Dedifferentiated amniotic fluid mesenchymal stem cell (primary cell): Measurements from ENCODE around the gene SKI.
"Not testable (repeated sequence)": the region's sequence is repeated elsewhere in the genome, so short reads cannot be mapped to it uniquely, and the experiment has no call there.

ENCODE experiments used
- DNase-seq: peaks from one replicate; pipeline ENCODE4 v3.0.0-alpha.2; 2016; ENCODE audit errors: extremely low spot score

The SKI gene

DNA sequence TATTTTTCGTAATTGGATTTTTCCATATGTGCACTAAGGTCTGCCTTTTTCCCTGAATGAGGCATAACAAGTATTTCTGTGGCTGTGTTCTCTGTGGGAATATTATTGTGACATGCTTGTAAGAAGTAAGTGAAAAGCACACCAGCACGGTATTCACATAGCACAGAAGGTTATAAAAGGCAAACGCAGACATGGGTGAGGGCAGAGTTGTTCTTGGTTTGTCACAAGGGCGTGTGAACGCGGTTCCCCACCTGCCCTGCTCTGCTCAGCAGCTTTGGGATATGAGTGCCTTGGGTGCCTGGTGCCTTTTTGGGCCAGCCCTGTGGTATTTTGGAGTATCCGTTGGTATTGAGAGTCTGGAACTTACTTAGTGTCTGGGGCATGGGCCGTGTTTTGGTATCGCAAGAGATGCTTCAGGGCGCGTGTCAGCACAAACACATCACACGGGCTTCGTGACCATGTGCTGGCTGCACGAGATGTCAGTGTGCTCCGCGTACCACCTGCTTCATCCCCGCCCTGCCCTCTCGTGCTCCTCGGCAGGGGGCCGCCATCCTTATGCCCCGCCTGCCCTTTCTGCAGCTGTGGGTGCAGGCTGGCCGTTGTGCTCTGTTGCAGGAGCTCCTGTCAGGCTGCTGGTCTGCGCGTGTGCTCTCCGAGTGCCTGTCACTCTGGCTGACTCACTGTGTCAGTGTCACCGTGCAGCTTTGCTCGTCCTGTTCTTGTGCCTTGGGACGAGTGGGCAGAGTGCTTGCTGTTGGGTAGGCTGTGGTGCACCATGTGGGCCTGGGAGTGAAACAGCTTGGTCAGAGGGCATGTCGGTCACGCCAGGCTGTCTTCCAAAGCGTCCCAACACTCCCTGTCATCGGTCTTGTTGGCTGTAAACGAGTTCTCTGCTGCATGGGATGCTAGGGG is 15.0 kb downstream of the SKI start:
- DNase-seq = no peak

DNA sequence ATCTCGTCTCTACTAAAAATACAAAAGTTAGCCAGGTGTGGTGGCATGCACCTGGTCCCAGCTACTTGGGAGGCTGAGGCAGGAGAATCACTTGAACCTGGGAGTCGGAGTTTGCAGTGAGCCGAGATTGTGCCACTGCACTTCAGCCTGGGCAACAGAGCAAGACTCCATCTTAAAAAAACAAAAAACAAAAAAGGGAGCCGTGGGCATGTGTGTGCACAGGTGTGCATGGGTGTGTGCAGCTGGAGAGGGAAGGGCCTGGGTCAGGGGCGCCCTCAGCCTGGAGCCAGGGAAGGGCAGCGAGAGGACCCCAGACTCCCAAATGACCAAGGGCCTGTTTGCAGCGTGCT is 18.9 kb downstream of the SKI start:
- DNase-seq = not testable (repeated sequence)

DNA sequence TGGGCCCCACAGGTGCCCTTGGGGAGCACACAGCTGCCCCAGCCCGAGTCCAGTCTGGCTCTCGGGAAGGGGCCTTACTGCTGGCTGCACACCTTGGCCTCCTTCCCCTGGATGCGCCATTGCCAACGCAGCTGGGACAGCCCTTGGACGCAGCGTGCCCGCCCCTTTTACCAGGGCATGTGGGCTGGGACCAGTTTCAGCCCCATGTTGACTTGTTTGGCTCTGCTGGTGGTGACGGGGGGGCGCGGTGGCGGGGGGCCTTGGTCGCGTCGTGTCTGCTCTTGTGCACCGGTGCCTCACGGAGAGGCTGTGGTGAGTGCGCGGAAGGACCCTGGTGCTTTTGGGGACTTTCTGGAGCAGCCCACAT is 19.6 kb downstream of the SKI start:
- DNase-seq = no peak

DNA sequence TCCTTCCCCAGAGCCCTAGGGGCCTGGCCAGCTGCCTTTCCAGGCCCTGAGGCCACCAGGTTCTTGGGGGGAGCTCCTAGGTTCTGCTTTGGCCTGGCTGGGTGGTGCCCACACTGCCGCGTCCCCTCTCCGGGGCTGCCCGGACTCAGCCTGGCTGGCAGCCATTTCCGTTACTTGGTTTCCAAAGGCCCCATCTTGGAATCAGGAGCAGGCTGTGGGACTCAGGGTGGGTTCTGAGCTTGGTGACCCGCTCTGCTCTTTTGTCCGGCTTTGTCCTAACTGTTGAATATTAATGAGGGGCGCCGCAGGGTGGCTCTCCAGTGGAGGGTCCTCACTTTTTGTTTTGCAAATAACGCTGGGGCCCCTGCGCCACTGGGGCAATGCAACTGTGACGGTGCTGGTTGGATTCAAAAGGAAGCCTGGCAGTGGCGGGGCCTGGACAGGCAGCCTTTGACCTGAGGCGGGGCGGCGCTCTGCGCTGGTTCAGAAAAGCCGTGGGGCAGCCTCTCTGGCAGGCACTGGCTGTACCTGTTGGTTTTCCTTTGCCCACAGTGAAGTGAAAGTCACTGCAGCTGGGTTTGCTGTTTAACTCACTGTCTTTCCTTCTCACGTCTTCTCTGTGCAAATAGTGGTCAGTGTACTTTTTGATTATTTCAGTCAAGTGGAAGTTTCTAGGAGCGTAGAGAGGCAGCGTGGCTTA is 20.2 kb downstream of the SKI start:
- DNase-seq = no peak

DNA sequence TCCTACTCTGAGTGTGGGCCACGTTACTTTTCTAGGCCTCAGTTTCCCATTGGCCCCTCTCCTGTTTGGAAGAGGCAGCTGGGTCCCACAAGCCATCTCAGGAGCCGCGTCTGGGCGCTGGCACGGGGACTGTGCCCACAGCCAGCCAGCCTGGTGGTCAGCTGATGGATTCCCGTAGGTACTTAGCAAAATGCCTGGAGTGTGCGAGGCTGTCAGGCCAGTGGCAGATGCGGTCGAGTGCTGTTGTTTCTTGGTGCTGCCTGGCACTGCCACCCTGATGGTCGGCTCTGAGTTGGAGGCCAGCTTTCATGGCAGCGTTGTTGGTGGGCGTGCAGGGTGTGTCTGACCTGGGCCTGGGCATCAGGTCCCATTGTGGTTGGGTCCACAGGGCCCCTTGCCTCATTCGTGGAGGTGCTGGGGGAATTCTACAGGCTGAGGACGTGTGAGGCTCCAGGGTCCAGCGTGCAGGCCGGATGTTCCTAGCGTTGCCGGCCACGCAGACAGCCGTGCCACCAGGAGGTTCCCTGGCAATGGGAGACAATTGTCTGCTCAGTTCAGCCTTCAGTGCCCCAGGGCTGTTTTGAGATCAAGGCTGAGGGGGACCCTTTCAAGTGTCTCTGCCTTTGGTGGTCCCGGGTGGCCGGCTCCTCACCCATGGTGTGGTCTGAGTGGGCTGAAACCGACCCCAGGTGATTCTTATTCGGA is 20.9 kb downstream of the SKI start:
- no peak for DNase-seq

DNA sequence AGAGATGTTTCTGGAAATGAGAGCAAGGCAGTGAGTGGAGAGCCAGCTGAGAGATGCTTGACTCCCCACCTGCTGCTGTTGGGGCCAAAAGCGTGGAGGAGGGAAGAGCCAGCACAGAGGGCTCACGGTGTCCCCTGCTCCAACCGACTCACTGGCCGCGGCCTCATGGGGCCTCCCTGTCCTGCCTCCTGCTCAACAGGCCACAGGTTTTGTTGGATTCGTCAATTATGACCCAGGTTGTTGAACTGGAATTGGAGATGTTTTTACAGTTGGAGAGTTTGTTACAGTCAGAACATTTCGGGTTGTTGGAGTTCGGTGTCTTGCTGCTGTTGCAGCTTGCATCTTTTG is 21.4 kb downstream of the SKI start:
- no peak for DNase-seq

DNA sequence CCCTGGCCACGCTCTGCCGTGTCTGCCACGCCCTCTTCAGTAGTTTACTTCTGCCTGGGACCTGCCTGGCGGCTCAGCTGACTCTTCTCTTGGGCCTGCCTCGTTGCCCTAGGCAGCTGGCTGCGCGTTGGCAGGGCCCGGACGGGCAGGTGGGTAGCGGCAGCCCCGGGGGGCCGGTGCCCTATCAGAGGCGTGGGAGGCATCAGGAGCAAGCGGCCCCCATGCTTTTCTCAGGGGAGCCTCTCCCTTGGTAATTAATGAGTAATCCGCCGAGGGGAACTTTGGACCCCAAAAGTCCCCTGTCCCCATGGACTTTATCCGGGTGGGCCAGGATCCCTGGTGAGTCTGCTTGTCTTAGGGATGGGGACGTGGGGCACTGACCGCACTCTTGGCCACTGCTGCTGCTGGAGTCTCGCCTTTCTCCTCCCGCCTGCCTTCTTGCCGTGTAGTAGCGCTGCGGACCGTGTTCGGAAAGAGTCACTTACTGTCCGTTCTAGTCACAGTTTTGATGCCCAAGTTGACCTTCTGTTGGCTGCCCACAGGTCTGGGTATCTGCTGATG is 22.7 kb downstream of the SKI start:
- no peak for DNase-seq

DNA sequence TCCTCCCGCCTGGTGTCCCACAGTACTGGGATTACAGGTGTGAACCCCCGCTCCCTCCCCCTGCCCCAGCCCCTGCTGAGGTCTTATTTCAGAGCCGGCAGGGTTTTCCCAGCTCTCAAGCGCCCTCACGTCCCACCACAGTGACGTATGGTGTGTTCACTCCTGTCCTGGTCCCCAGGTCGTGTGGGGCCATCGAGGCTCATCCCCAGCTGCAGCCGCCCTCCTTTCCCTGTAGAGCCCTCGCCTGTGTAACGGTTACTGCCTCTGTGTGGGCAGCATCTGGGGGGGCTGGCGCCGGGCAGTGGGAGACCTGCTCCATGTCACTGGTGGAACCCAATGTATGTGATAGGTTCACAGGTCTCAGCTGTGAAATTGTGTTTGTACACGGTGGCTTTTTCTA is 23.2 kb downstream of the SKI start:
- no peak for DNase-seq

DNA sequence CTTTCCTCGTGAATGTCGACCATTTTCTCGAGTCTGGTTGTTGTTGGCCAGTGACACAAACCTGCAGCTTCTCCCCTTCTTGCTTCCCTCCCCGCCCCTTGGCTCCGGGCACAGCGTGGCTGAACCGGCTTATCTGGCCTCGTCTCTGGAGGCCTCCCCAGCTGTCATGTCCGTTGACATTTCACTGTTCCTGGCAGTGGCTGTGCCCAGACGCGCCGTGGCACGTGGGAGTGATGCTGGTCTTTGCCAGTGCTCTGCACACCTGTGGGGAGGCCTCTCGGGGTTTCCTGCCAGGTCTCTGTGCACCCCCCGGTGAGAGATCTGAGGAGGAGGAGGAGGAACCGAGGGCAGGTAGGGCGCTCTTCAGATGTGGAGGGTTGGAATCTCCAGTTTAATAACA is 23.7 kb downstream of the SKI start:
- DNase-seq = no peak

DNA sequence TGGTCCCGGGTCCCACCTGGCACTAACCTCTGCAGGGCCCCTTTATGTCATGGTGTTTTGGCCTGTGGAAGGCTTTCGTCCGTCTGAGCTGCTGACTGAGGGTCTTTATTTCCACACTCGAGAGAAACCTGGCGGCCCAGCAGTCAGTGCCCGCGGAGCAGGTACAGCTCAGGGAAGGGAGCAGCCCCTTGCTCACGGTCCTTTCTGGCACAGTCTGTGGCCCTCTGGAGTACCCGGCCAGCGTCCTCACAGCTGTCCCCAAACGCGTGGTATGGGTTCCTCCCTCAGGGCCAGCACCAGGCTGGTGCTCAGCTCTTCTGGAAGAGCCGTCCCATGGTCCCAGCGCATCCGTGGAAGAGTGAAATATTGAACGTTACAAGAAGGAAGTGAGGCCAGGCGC is 24.3 kb downstream of the SKI start:
- no peak for DNase-seq

DNA sequence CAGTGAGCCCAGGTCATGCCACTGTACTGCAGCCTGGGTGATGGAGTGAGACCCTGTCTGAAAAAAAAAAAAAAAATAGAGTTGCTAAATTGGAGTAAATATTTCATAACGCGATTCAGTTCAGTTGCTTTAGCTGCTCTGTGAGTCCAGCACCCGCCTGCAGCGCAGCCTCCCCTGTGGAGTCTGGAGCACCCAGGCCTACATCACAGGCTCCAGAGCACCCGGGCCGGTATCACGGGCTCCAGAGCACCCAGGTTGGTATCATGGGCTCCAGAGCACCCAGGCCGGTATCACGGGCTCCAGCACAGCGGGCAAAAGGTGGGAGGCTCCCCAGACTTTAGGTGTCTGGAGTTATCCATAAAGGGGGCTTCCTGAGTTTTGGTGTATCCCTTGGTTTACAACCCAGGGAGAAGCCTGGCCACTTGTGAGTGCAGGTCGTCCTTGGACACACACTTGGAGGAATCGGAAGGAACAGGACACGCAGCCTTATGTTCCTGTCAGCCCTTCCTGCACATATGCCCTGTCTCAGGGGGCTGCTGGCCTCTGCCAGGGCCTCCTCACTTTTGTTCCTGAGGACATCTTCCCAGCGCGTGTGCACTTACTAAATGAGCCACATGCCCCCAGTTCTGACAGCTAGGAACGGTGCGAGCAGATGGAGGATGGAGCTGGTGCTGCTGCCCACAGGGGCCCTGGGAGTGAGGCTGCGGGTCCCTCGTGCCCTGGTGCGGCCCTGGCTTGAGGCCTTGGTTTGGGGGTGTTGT is 25.1 kb downstream of the SKI start:
- DNase-seq = no peak

DNA sequence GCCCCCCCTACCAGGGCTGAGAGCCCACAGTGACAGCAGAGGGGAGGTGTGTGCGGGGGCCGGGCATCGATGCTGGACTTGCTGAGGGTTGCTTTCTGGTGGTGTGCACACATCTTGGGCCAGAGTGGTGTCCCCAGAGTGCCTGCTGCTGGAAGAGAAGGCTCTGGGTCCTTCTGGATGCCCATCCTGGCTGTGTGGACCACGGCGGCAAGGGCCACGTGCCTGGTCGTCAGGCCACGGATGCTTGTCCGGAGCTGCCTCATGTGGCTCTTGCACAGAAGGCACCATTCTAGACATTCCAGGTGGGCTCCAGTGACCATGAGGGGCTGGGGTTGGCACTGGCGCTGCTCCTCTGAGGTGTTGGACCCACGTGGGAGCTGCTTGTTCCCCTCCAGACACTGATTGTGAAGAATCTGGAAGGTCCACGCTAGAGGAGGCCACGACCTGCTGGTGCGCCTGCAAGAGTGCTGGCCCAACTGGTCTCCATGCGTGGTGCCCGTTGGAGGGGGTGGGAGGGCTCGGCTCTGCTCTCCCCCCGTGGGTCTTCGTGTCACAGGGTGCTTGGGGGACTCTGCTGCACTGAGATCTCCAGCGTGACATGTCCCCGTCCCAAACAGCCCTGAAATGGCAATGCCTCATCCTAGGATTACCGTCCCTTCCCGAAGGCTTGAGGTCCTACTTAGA is 25.8 kb downstream of the SKI start:
- no peak for DNase-seq

DNA sequence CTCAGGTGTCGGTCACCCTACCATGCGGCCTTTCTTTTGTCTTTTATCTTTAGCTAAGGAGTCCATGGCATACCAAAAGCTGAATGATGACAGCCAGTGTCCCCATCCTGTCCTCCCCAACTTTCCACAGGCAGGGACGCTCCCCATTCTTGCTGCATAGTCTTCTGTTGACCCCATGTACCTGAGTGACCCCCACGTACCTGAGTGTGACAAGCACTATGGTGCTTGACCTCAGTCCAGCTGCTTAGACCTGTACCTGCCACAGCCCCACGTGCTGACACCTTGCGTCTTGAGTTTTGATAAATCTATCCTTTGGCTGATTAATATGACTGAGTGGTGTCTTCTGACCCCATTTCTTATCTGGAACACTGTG is 26.9 kb downstream of the SKI start:
- no peak for DNase-seq

DNA sequence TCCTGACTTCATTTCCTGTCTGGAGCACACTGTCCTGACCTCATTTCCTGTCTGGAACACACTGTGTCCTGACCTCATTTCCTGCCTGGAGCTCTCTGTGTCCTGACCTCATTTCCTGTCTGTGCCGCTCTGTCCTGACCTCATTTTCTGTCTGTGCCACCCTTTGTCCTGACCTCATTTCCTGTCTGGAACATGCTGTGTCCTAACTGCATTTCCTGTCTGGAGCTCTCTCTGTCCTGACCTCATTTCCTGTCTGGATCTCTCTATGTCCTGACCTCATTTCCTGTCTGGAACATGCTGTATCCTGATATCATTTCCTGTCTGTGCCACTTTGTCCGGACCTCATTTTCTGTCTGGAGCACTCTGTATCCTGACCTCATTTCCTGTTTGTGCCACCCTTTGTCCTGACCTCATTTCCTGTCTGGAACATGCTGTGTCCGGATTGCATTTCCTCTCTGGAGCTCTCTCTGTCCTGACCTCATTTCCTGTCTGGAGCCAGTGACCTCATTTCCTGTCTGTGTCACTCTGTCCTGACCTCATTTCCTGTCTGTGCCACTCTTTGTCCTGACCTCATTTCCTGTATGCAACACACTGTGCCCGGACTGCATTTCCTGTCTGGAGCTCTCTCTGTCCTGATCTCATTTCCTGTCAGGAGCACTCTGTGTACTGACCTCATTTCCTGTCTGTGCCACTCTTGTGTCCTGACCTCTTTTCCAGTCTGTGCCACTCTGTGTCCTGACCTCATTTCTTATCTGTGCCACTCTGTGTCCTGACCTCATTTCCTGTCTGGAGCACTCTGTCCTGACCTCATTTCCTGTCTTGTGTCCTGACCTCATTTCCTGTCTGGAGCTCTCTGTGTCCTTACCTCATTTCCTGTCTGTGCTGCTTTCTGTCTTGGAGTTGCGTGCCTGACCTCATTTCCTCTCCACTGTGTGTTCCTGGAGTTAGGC is 27.6 kb downstream of the SKI start:
- DNase-seq = no peak

DNA sequence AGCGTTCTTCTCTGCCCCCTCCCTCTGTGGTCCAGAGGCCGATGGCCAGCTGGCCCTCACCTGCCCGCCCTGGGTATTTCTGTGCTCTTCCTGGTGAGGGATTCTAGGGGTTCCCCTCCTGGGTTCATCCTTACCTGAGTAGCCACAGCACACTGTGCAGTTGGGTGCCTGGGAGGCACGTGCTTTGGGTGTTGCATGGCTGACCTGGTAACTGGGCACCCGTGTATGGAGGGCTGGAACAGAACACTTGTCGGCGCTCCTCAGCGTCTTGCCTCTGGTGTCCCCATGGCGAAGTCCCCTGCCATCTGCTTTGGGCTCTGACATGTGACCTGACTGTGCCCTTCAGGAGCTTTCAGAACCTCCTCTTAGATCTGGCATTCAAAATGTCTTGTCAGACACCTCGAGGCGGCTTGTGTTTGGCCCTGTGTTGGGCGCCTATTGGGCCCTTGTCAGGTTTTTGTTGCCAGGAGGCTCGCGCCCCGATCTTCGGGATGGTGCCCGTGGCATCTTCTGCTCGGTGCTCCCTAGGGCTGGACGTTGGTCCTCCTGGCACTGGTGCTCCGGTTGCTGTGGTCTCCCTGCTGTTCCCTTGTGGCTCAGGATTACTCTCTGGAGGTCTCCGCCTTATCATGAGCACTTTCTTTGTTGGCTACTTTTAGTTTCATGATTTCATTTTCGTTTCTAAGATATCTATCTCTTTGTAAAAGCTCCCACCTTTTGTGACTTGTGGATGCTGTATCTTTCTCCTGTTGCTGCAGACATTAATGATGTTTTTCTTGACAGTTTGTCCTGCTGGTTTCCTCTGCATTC is 28.5 kb downstream of the SKI start:
- no peak for DNase-seq

DNA sequence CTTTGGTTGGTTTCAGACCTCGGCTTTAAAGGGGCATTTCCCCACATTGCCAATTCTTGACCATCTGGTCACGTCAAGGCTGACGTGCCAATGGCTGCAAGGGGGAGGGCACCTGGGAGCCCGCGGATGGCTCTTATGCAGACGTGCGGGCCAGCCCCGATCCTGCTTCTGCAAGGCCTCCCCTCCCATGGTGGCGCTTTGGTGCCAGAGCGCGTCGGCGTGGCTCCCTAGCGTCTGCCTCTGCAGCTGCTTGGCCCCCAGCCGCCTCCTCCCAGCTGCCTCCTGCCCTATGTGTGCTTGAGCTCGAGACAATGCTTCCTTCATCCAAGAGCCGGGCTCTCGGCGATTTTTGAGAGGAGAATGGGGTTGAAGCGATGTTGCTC is 29.1 kb downstream of the SKI start:
- no peak for DNase-seq

DNA sequence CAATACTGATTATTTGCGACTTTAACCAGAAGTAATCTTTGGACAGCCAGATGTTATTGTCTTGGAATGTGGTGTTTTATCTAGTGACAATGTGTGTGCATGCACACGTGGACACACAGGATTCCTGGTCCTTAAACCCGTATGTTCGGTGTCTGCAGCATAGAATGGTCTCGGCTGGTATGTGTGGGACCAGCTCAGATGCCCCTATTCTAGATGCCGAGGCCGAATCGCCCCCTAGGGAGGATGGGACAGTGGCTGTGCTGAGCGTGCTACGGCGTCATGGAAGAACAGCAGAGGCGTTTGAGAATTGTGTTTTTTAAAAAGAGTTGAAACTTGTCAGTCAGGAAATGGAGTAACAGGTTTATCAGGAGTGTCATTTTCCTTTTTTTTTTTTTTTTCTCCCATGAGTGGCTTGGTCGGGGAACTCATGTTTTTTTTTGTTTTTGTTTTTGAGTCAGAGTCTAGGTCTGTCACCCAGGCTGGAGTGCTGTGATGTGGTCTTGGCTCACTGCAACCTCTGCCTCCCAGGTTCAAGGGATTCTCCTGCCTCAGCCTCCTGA is 30.1 kb downstream of the SKI start:
- DNase-seq = no peak

DNA sequence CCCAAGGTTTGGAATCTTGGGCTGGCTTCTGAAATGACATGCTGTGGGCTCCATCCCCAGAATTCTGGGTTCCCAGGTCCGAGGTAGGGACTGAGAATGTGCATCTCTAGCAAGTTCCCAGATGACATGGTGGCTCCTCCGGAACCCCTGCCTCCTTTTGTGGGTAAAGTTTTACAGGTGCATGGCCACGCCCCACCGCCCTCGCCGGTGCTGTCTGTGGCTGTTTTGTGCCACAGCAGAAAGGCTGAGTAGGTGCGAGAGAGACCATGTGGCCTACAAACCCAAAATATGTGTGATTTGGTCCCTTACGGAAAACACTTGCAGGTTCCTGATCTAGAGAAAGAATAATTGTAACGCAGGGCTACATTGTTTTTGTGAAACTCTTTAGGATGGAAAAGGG is 30.9 kb downstream of the SKI start:
- no peak for DNase-seq
